Ovary (tissue), 3 donors: ENCODE results near the gene ANKLE2.

Experiments used
- CTCF ChIP-seq, 3 donors: fragments of 450-650 bp in 2 of 3; fragments of 200-600 bp in 1 of 3; IDR thresholded peaks; one replicate each; pipeline versions ENCODE4 v1.5.1 to v1.8.0; 2016 to 2022; ENCODE audit warnings: antibody characterized with exemption in 3 of 3, mild to moderate bottlenecking in 1 of 3
- EP300 ChIP-seq: sonication (generic); formaldehyde crosslinking; IDR thresholded peaks from one replicate; pipeline ENCODE4 v1.6.1; 2017; ENCODE audit warnings: antibody characterized with exemption
- POLR2A ChIP-seq: fragments of 450-650 bp; IDR thresholded peaks from one replicate; pipeline ENCODE4 v1.6.1; 2017; ENCODE audit warnings: antibody characterized with exemption, mild to moderate bottlenecking, moderate library complexity
- donor health status: DM: no; HTN: no; CAD: no.

GRCh38 chr12:132730353-132730752 is 31.3 kb downstream of the ANKLE2 start:
- no peak for TF ChIP-seq CTCF (IDR thresholded peaks at IDR 0.05)
- TF ChIP-seq EP300 = no peak
- no peak for TF ChIP-seq POLR2A
